IPS DF 4.7 (cell line): ENCODE results near the gene PANK4.

Source experiments
- DNase-seq: peaks from one replicate; pipeline ENCODE4 v3.0.0-alpha.2; 2013; ENCODE audit warnings: low spot score; ENCODE audit errors: extremely low read depth

The PANK4 gene

DNA sequence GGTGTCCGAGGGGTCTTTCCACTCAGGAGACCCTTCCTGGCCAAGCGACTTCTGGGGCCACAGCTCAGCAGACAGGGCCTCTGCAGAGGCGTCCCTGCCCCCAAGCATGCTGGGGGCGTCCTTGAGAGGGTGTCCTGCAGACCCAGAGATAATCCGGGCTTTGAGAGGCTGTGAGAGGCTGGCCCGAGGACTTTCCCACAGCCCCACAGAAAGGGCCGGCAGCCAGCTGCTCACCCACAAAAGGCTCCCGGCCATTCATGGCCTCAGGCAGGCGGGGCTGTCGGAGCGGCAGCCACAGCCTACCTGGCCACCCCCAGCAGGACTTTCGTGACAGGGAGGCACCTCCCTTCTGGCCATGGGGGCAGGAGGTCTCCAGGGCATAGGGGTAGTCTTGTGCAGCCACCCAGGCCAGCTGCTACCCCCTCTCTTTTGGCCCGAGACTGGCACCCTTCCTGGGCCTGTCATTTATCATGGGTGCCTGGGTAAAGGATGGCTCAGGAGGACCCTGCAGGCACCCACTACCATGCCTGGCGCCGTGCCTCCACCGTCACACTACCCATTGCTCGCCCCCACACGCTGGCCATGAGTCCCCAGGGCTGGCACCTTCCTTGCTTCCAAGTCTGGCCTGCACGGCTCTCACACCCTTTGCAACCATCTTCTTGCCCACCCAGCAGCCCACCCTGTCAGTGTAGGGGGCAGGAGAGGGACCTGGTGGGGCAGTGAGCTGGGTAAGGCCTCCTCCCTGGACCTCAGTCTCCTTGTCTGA, 18.7 kb upstream of the PANK4 start:
- DNase-seq, result no peak

GRCh38 chr1:2544093-2544874, 17.9 kb upstream of the PANK4 start:
- DNase-seq, result no peak

DNA sequence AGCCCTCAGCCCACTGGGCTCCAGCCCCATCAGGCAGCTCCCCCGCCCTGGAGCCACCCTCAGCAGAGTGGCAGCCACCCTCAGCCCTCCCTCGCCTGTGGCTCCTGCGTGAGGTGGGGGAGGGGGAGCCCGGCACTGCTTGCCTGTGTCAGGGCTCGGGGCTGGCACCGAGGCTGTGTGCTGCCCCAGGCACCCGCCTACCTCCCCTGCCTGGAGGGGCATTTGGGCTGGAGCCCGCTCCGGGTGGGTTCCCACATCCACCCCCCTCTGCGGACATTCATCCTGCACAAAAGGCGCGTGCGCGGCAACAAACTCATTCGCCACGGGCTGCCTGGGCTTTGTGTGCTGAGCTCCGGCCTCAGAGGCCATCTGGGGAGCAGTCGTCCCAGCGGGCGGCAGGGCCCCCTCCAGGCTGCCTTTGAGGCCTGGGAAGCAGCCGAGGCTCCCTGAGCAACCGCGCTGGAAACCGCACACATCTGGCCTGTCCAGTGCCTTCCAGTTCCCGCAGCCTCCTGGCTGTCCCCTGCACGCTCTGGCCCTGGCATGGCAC, 17.2 kb upstream of the PANK4 start:
- DNase-seq, result no peak

DNA sequence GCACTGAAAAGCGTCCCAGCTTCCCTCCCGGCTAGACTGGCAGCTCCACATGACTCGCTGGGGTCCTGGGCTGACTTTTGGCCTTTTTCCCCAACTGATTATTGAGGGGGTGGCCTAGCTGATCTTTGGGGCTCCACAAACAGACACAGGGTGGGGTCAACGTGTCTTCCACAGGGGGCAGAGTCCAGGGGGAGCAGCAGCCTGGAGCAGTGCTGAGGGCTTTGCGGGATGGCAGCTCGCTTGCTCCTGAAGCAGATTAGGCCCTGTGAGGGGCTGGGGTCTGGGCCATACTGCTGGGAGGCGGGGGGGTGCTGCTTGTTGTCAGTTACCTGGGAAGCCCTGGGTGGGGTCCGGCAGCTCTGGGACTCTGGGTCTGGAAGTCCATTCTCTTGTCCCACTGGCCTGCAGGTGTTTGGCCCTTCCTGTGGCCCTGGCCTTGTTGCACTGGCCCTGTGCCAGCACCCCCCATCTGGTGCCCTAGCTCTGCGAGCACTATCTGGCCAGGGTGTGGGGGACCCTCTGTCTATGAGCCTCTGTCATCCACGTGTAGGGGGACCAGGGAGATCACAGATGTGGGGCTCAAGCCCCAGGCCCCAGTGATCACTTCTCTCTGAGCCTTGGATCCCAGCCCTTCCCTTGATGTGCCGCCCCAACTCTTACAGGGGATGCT, 16.0 kb upstream of the PANK4 start:
- no peak for DNase-seq

GRCh38 chr1:2541619-2542245, 15.3 kb upstream of the PANK4 start:
- DNase-seq, result no peak

DNA sequence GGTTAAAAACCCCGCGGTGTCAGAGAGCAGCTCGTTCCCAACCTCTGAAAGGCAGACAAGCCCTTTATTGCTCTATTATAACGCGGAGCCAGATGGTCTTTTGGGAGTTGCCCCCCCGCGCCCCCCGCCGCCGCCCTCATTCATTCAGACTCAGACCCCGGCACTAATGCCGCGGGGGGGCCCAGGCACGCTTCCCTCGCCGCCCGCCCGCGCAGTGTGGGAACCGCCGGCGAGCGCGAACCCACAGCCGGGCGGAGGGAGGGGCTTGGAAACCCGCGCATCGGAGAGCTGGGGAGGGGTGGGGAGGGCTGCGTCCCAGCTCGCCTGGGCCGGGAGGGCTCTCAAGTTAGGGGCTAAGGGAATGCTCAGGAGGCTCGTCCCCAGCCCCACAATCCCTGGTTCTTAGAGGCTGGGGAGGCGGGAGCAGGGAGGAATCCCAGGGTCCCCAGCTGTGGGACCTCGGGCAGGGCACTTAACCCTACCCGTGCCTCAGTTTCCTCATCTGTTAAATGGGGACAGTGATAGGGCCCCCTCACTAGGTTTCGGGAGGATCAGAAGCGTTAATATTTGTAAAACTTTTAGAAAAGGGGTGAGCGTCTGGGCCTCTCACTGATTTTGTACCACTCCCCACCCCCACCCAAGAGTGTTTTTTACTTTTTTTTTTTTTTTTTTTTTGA, 14.6 kb upstream of the PANK4 start:
- DNase-seq, result no peak

GRCh38 chr1:2539312-2539907, 13.0 kb upstream of the PANK4 start:
- no peak for DNase-seq

DNA sequence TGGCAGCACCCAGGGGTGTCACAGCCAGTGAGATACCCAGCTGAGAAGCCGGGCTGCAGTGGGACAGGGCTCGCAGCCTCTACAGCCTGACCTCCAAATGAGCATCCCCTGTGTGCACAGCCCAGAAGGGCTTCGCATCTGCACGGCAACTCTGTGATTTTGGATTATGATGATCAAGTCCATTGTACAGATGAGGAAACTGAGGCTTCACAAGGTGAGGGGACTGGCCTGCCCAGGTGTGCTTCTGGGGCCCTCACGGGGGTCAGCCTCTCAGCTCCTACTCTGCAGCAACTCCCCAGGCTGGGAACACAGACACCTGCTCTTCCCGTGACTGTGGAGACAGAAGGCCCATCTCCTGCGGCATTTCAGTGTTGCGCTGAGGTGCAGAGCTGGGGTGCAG, 12.5 kb upstream of the PANK4 start:
- DNase-seq, result no peak

- no peak for DNase-seq
Observed at GRCh38 chr1:2538376-2538775, 12.0 kb upstream of the PANK4 start.

- no peak for DNase-seq
Observed at GRCh38 chr1:2537784-2538115, 11.4 kb upstream of the PANK4 start.

GRCh38 chr1:2535981-2536380, 9.6 kb upstream of the PANK4 start:
- DNase-seq, result no peak

- DNase-seq, result no peak
Observed at GRCh38 chr1:2535455-2535854, 9.1 kb upstream of the PANK4 start.

- no peak for DNase-seq
Observed at GRCh38 chr1:2534687-2535441, 8.5 kb upstream of the PANK4 start.

DNA sequence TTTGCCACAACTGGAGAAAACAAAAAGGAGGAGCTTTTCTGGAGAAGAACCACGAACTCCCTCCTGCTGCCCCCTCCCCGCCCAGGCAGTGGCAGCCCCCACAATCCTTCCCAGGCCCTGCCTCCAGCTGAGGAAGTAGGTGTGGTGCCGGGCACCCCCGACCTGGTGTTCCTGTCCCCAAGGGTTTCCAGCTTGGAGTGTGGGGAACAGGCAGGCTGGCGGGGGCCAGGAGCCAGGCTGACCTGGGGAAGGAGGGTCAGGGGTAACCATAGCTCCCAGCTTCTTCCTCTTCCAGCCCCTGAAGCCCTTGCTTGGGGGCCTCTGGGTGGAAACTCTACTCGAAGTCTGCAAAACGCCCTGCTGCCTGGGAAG, 7.9 kb upstream of the PANK4 start:
- DNase-seq, result no peak

DNA sequence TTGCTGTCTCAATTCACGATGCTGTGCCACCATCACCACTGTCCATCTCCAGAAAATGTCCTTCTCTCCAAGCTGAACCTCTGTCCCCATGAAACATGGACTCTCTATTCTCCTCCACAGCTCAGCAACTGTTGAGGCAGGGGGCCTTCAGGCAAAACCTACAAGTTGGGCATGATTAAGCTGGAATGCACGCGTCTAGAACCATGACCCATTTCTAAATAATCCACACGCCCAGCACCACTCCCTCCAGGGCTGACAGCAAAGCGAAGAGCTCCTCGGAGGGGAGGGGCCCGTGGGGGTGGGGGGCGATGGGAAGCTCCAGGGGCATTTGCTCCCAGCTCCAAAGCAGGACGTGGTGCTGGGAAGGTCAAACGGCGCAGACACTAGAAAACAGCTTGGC, 7.0 kb upstream of the PANK4 start:
- no peak for DNase-seq

DNA sequence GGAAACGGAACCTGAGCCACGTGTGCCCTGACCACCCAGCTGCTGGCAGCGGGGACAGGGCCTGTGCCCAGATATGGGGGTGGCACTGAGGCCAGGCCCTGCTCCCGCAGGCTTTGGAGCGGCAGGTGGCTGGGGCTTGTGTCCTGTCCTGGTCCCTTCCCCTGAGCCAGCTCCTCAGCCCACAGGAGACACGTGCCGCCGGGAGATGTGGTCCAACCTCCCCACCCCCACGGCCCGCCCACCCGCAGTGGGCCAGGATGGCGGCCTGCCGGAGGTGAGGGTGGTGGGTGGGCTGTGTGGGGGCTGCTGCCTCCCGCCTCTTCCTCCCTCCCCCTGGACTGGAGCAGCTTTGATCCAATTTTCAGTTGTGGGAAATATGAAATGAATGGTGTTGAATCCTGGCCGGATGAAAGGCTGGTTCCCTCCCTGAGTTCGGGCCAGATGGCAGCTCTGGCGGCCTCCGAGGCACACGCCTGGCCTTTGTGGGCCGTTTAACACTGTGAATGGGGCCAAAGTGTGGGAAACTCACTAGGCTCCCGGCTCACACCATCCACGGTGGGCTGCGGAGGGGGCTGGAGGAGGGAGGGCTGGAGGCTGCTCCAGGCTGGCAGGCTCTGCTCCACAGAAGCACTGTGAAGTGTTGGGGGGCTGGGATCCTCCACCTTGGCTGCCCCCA, 6.2 kb upstream of the PANK4 start:
- no peak for DNase-seq

- DNase-seq, result no peak
Observed at GRCh38 chr1:2530513-2531361, 4.3 kb upstream of the PANK4 start.

DNA sequence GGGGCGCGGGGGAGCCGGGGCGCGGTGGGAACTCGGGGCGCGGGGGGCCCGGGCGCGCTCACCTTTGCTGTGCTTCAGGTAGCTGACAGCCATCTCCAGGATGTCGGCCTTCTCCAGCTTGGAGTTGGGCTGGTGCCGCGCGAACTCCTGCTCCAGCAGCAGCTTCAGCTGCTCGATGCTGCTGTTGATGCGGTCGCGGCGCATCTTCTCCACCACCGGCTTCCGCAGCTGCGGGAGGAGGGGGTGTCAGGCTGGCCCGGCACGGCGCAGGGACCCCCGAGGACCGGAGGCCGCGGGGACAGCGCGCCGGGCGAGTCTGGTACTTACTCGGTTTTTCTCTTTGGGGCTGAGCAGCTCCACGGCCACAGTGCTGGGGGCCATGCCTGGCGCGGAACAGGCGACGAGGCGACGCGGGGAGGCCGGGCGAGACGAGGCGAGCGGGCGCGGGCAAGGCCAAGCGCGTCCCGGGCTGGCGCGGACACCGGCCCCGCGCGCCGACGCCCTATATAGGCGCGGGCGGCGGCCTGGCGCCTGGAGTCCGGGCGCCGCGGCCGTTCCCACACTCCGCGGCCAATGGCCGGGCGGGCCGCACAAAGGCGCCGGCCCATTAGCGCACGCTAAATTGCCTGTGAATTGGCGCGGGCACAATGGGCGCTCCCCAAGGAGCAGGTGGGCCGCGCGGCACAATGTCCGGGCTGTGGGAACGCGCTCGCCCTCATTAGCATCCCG, 3.6 kb upstream of the PANK4 start, which contains the start of gene HES5:
TSS of gene HES5 (minus strand) at position 480 of the 729 bp plus-strand sequence. CDS start at position 381, 99 bp downstream.
- DNase-seq, result no peak
